Measurements from ENCODE around the gene PPIF. TPM values are rescaled to one million over a fixed set of nuclear protein-coding genes. Genes with fewer than 3 reads are reported as not detected.
A peak's percentile ranks its signal among the peaks of the same experiment; 100 is the strongest.

Gene PPIF
- total RNA-seq, 4 donors from 2014 or later: 39.1 to 82.1 (median 67.9) TPM

GRCh38 chr10:79401015-79401921 lies 54.0 kb downstream of the PPIF start:
- ATAC-seq (peak in 1 of 2 donors; percentile 13), DNase-seq (peak in 1 of 2 donors; percentile 78)
- H3K4me3 ChIP-seq: no peak overlapping the region
- peaks cover 15 to 39% of the 10 kb centered on the region in 2 donors for H3K4me1 ChIP-seq
- TF ChIP-seq POLR2A (IDR thresholded peaks at IDR 0.05): no peak
- no peak for TF ChIP-seq CTCF (IDR thresholded peaks at IDR 0.05 in 4 of 5, conservative IDR thresholded peaks at IDR 0.05 in 1 of 5)
- in situ Hi-C loops (cut with MboI; ENCODE audit: low sequenced_read_pairs in 4 of 4): no loop called here
- H3K36me3 ChIP-seq: no peaks in the 10 kb centered on the region
- H3K27me3 ChIP-seq: no peaks in the 10 kb centered on the region
- intact Hi-C loops (cut with DNase I; ENCODE audit: low total_unique reads): no loop called here
- no peaks in the 10 kb centered on the region for H3K9me3 ChIP-seq
- H3K27ac ChIP-seq: peak overlapping the region; percentile 80 to 87 (median 84)

GRCh38 chr10:79402625-79402946 lies 55.3 kb downstream of the PPIF start:
- H3K9me3 ChIP-seq: no peaks in the 10 kb centered on the region
- peaks cover 2 to 26% of the 10 kb centered on the region in 2 donors for H3K4me1 ChIP-seq
- TF ChIP-seq POLR2A (IDR thresholded peaks at IDR 0.05): no peak
- no peak for TF ChIP-seq CTCF (IDR thresholded peaks at IDR 0.05 in 4 of 5, conservative IDR thresholded peaks at IDR 0.05 in 1 of 5)
- H3K27ac ChIP-seq: peak overlapping the region; percentile 80 to 87 (median 84)
- no peak overlapping the region for H3K4me3 ChIP-seq
- H3K36me3 ChIP-seq: no peaks in the 10 kb centered on the region
- DNase-seq: no peak
- intact Hi-C loops (cut with DNase I; ENCODE audit: low total_unique reads): no loop called here
- in situ Hi-C loops (cut with MboI; ENCODE audit: low sequenced_read_pairs in 4 of 4): no loop called here
- H3K27me3 ChIP-seq: no peaks in the 10 kb centered on the region
- no peak for ATAC-seq

GRCh38 chr10:79402951-79403350 lies 55.7 kb downstream of the PPIF start:
- in situ Hi-C loops (cut with MboI; ENCODE audit: low sequenced_read_pairs in 4 of 4) (no loop called here), intact Hi-C loops (cut with DNase I; ENCODE audit: low total_unique reads) (no loop called here)
- H3K36me3 ChIP-seq: no peaks in the 10 kb centered on the region
- peak overlapping the region; percentile 80 to 87 (median 84) for H3K27ac ChIP-seq
- DNase-seq: peak in 1 of 2 donors; percentile 12
- H3K27me3 ChIP-seq: no peaks in the 10 kb centered on the region
- no peak for ATAC-seq
- H3K4me3 ChIP-seq: no peak overlapping the region
- H3K4me1 ChIP-seq: peaks cover 0 to 22% of the 10 kb centered on the region in 2 donors
- H3K9me3 ChIP-seq: no peaks in the 10 kb centered on the region
- no peak for TF ChIP-seq CTCF (IDR thresholded peaks at IDR 0.05 in 4 of 5, conservative IDR thresholded peaks at IDR 0.05 in 1 of 5)
- TF ChIP-seq POLR2A (IDR thresholded peaks at IDR 0.05): no peak

- ATAC-seq: no peak
- H3K4me3 ChIP-seq: peak overlapping the region in 1 of 4 donors; percentile 12
- TF ChIP-seq POLR2A (IDR thresholded peaks at IDR 0.05) (no peak), CTCF (IDR thresholded peaks at IDR 0.05 in 4 of 5, conservative IDR thresholded peaks at IDR 0.05 in 1 of 5) (no peak)
- DNase-seq: peak in 1 of 2 donors; percentile 25
- H3K27me3 ChIP-seq: no peaks in the 10 kb centered on the region
- no peaks in the 10 kb centered on the region for H3K9me3 ChIP-seq
- peaks cover 0 to 15% of the 10 kb centered on the region in 2 donors for H3K4me1 ChIP-seq
- H3K36me3 ChIP-seq: no peaks in the 10 kb centered on the region
- H3K27ac ChIP-seq: peak overlapping the region; percentile 80 to 87 (median 84)
- intact Hi-C loops (cut with DNase I; ENCODE audit: low total_unique reads): no loop called here
- in situ Hi-C loops (cut with MboI; ENCODE audit: low sequenced_read_pairs in 4 of 4): no loop called here
Measured at GRCh38 chr10:79403441-79404230, 56.4 kb downstream of the PPIF start.

Measured in gastrocnemius medialis (tissue), 4 donors.